ENCODE measurements around the gene CTDSPL.

DNA sequence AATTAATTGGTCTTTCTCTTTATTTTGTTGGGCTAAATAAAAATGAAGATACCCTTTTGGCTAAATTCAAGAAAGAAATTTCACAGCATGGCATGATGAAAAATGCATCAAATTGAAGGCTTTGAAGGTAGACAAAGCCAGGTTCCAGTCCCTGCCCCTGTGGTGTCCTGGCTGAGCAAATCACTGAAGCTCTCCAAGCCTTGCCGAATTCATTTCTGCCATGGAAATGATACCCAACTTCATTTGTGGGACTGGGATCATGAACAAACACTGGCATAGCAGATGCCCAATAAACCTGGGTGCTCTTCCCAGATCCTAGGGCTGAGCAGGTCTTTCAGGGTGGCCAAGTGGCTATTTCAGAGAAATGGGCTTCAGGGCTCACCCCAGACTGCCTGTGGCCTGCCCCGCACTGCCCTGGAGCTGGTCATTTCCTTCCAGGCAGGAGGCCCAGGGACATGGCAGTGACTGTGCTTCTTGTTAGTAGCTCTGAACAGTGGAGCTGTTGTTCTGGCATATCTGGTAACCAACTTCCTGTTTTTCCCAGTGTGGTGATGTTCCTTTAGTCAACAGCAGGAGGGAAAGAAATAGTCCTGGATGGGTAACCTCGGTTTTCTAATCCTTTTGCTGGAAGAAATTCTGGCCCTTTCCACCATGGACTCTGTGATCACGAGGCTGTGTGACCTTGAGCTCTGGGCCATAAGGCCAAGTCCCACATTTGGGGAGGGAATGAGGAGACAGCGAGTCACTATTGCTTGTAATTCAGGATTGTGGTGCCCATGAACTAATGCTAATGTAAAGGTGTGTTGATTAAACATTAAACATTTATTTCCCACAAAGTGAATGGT is 47.6 kb downstream of the CTDSPL start:
- TF ChIP-seq, protein P1, sequence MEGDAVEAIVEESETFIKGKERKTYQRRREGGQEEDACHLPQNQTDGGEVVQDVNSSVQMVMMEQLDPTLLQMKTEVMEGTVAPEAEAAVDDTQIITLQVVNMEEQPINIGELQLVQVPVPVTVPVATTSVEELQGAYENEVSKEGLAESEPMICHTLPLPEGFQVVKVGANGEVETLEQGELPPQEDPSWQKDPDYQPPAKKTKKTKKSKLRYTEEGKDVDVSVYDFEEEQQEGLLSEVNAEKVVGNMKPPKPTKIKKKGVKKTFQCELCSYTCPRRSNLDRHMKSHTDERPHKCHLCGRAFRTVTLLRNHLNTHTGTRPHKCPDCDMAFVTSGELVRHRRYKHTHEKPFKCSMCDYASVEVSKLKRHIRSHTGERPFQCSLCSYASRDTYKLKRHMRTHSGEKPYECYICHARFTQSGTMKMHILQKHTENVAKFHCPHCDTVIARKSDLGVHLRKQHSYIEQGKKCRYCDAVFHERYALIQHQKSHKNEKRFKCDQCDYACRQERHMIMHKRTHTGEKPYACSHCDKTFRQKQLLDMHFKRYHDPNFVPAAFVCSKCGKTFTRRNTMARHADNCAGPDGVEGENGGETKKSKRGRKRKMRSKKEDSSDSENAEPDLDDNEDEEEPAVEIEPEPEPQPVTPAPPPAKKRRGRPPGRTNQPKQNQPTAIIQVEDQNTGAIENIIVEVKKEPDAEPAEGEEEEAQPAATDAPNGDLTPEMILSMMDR (IDR thresholded peaks at IDR 0.05) = no peak
- no peak for TF ChIP-seq POLR2AphosphoS5 (IDR thresholded peaks at IDR 0.05)
- TF ChIP-seq EP300 (IDR thresholded peaks at IDR 0.05) = no peak

Measured in sigmoid colon (tissue), 4 donors.